MM.1S (cell line): Measurements from ENCODE around the gene ELOB.

Source experiments
- EZH2phosphoT487 ChIP-seq: fragments of 300-600 bp; sonication (generic); IDR thresholded peaks from 2 replicates; pipeline ENCODE4 v1.6.1; 2018; ENCODE audit warnings: antibody characterized with exemption, low read length
- TF ChIP-seq, protein P1 (sequence below): fragments of 300-600 bp; sonication (generic); IDR thresholded peaks from 2 replicates; pipeline ENCODE4 v1.5.1; 2016; ENCODE audit warnings: antibody characterized with exemption, low read length, mixed read lengths

DNA sequence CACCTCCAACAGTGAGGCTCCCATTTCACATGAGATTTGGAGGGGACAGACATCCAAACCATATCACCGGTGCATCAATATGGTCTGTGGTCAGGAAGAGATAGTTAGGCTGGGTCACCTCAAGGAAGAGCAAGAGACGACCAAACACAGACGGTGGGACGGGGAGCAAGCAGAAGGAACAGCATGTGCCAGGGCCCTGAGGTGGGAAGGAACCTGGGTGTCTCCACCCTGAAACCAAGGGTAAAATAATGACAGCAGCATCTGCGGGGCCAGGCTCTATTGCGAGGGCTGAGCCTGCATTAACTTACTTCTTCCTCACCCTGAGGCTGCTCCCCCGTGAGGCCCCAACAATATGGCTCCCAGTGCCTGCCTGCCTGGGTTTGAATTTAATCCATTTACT is 31.1 kb upstream of the ELOB start:
- TF ChIP-seq, protein P1, sequence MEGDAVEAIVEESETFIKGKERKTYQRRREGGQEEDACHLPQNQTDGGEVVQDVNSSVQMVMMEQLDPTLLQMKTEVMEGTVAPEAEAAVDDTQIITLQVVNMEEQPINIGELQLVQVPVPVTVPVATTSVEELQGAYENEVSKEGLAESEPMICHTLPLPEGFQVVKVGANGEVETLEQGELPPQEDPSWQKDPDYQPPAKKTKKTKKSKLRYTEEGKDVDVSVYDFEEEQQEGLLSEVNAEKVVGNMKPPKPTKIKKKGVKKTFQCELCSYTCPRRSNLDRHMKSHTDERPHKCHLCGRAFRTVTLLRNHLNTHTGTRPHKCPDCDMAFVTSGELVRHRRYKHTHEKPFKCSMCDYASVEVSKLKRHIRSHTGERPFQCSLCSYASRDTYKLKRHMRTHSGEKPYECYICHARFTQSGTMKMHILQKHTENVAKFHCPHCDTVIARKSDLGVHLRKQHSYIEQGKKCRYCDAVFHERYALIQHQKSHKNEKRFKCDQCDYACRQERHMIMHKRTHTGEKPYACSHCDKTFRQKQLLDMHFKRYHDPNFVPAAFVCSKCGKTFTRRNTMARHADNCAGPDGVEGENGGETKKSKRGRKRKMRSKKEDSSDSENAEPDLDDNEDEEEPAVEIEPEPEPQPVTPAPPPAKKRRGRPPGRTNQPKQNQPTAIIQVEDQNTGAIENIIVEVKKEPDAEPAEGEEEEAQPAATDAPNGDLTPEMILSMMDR: no peak
- no peak for TF ChIP-seq EZH2phosphoT487
